ACHN (cell line): ENCODE measurements around the gene MMEL1.
"Not testable (repeated sequence)": the region's sequence is repeated elsewhere in the genome, so short reads cannot be mapped to it uniquely, and the experiment has no call there.

ENCODE experiments used
- DNase-seq: peaks from one replicate; pipeline ENCODE4 v3.0.0-alpha.2; 2015
- in situ Hi-C: cut with HindIII; loops from 2 replicates; pipeline ENCODE4 v1.10.0; 2017; ENCODE audit warnings: low sequenced_read_pairs, low pct_ligation_motif_present, low pct_unique_long_range_greater_than_20kb

The MMEL1 gene

GRCh38 chr1:2555634-2556276 lies 77.1 kb downstream of the MMEL1 start:
- in situ Hi-C loops, result no loop called here
- DNase-seq, result no peak

GRCh38 chr1:2554621-2555387 lies 78.0 kb downstream of the MMEL1 start:
- in situ Hi-C loops, result no loop called here
- DNase-seq, result peak; percentile 32

GRCh38 chr1:2553871-2554620 lies 78.8 kb downstream of the MMEL1 start:
- in situ Hi-C loops, result no loop called here
- DNase-seq, result no peak

- in situ Hi-C loops, DNase-seq: not testable (repeated sequence)
Measured at GRCh38 chr1:2553076-2553475, 79.7 kb downstream of the MMEL1 start.

GRCh38 chr1:2552189-2552588 lies 80.6 kb downstream of the MMEL1 start:
- no peak for DNase-seq
- in situ Hi-C loops, result no loop called here

GRCh38 chr1:2551544-2551943 lies 81.3 kb downstream of the MMEL1 start:
- in situ Hi-C loops, DNase-seq: not testable (repeated sequence)

- in situ Hi-C loops, DNase-seq: not testable (repeated sequence)
Measured at GRCh38 chr1:2550309-2550861, 82.4 kb downstream of the MMEL1 start.

- in situ Hi-C loops, DNase-seq: not testable (repeated sequence)
Measured at GRCh38 chr1:2549367-2550029, 83.3 kb downstream of the MMEL1 start.

- in situ Hi-C loops, result no loop called here
Measured at GRCh38 chr1:2548068-2548589, 84.7 kb downstream of the MMEL1 start.

GRCh38 chr1:2547210-2548067 lies 85.4 kb downstream of the MMEL1 start:
- in situ Hi-C loops, result no loop called here
- DNase-seq, result peak; percentile 18

More at GRCh38 chr1:2548068-2548589, 84.7 kb downstream of the MMEL1 start:
- DNase-seq, result peak; percentile 68

- in situ Hi-C loops, result no loop called here
- DNase-seq, result peak; percentile 91
Measured at GRCh38 chr1:2546515-2547209, 86.2 kb downstream of the MMEL1 start.

GRCh38 chr1:2545754-2546514 lies 86.9 kb downstream of the MMEL1 start:
- DNase-seq, result peak; percentile 81
- in situ Hi-C loops, result no loop called here

GRCh38 chr1:2544875-2545640 lies 87.8 kb downstream of the MMEL1 start:
- in situ Hi-C loops, result no loop called here

GRCh38 chr1:2544093-2544874 lies 88.5 kb downstream of the MMEL1 start:
- in situ Hi-C loops, result no loop called here
- no peak for DNase-seq

More at GRCh38 chr1:2544875-2545640, 87.8 kb downstream of the MMEL1 start:
- DNase-seq, result no peak

GRCh38 chr1:2543543-2544092 lies 89.2 kb downstream of the MMEL1 start:
- in situ Hi-C loops, result no loop called here
- DNase-seq, result no peak
